AG09319 (cell line): ENCODE measurements around the gene ARMH3.

Experiments used
- DNase-seq: peaks from one replicate; pipeline ENCODE4 v3.0.0-alpha.2; 2010; ENCODE audit warnings: low read depth; ENCODE audit errors: extremely low read depth
- TF ChIP-seq, protein P1 (sequence below): IDR thresholded peaks from 2 replicates; pipeline ENCODE4 v1.5.1; 2011; ENCODE audit warnings: low read depth, mild to moderate bottlenecking, inconsistent platforms, low read length, moderate library complexity

Gene ARMH3

DNA sequence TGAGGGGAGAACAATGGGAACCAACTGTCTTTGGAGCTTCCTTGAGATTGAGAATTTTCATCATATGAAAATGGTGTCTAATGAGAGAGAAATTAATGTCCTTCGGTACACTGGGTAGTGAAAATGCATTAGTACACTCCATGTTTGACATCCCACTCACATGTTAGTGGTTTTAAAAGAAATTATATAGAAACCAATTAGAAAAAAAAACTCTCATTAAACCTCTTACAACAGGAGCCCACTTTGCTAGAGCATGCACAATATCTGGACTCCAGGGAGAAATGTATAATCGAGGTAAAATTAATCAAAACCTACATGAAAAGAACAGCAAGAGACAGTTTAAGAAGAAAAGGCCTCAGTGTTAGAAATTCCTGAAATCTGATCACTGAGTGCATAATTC, 133.1 kb downstream of the ARMH3 start:
- TF ChIP-seq, protein P1, sequence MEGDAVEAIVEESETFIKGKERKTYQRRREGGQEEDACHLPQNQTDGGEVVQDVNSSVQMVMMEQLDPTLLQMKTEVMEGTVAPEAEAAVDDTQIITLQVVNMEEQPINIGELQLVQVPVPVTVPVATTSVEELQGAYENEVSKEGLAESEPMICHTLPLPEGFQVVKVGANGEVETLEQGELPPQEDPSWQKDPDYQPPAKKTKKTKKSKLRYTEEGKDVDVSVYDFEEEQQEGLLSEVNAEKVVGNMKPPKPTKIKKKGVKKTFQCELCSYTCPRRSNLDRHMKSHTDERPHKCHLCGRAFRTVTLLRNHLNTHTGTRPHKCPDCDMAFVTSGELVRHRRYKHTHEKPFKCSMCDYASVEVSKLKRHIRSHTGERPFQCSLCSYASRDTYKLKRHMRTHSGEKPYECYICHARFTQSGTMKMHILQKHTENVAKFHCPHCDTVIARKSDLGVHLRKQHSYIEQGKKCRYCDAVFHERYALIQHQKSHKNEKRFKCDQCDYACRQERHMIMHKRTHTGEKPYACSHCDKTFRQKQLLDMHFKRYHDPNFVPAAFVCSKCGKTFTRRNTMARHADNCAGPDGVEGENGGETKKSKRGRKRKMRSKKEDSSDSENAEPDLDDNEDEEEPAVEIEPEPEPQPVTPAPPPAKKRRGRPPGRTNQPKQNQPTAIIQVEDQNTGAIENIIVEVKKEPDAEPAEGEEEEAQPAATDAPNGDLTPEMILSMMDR, result no peak
- DNase-seq, result no peak

DNA sequence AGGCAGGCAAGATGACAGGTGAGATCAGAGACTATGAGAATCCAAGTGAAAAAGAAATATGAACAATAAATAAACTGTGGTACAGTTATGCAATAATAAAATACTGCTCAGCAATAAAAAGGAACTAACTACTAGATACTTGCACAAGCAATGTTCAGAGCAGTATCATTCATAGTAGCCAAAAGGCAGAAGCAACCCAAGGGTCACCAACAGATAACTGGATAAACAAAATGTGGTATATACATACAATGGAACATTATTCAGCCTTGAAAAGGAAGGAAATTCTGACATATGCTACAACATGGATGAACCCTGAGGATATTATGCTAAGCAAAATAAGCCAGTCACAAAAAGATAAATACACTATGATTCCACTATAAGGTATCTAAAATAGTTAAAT, 135.4 kb downstream of the ARMH3 start:
- DNase-seq, result no peak
- TF ChIP-seq, protein P1, result no peak

DNA sequence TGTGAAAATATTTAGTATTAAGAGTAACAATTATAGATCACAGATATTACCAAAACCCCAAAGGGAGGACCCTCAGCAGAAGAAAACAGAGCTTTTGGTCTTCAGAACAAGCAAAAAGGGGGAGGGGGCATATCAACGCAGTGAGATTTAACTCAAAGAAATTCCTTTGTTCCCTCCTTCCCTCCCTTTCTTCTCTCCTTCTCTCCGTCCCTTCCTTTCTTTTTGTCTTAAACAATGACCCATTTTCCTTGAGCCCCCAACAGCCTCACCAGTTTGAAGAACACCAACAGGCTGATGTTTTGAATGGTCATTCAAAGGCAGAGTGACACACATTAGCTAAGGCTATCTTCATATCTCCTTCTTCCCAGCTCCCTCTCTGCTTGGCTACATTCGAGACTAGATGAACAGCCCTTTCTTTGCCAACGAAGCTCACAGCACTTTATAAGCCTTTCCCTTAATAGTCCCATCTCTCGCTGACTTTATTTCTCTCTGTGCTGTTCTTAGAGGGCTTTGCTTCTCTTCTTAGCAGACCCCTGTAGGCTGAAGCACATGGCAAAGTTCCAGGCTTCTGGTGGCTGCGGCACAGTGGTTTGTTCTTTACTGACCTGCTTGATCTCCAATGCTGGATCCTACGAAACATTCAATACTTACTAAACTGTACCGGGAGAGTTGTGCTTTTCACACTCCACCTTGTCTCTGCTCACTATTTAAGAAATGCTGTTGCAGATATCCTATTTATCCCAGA, 136.8 kb downstream of the ARMH3 start:
- TF ChIP-seq, protein P1, result no peak
- DNase-seq, result no peak

DNA sequence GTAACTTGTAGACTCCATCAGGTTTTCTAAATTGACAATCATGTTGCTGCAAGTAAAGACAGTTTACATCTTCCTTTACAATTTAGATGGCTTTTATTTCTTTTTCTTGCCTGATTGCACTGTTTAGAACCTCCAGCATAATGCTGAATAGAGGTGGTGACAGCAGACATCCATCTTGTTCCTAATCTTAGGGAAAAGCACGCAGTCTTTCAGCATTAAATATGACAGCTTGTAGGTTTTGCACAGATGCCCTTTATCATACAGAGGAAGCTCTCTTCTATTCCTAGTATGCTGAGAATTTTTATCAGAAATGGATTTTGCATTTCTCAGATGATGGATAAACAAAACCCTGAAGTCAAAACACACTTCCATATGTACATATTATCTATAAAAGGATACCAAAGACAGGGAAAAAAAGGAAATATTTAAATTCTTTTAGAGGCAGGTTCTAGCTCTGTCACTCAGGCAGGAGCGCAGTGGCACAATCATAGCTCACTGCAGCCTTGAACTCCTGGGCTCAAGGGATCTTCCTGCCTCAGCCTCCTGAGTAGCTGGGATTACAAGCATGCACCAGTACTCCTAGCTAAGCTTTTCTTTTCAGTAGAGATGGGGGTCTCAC, 143.3 kb downstream of the ARMH3 start:
- TF ChIP-seq, protein P1, result no peak

DNA sequence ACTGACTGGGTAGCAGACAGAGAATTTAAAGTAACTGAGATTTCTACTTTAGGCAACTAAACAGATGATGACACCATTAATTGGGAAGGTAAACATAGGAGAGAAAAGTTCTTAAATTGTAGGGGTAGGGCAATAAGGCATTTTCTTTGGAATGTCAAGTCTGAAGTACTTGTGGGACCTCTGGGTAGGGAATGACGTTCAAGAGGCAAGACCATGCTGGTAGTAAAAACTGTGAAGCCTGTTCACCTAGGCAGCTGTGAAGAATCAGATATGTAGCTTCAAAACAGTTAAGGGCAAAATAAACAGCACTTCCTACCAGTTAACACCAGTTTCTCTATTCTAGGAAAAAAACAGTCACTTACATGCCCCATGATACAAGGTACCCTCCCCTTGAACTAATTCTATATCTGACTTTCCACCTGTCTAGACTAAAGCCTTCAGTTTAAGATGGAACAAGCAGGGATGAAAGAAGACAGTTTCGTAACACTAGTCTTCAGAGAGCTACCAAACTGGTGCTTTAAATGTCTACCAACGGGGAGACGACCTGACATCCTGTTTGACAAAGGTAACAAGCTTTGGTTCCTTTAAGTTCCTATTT, 149.3 kb downstream of the ARMH3 start:
- no peak for DNase-seq
- TF ChIP-seq, protein P1, result no peak

More for the DNA sequence above, 143.3 kb downstream of the ARMH3 start:
- DNase-seq, result no peak

DNA sequence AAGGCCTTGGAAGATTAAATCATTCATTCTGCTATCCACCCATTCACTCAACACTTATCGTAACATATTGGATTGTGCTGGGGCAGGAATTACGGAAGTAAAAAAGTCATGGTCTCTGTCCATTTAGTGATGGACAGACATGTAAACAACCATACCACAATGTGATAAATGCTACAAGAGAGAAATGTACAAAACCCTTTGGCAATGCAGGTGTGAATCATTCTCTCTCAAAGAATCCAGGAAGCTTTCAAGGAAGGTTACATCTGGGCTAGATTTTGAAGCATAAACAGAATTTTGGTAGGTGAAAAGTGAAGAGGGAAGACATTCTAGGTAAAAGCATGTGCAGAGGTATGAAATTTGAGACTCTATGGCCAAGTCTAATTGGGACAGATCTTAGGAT, 150.7 kb downstream of the ARMH3 start:
- TF ChIP-seq, protein P1, result no peak
- DNase-seq, result no peak
